ENCODE results near the gene DNMT3B. TPM values are rescaled to one million over a fixed set of nuclear protein-coding genes. Genes with fewer than 3 reads are reported as not detected.

The DNMT3B gene
- polyA plus RNA-seq, 3 donors, result 0.39 to 0.44 TPM; not detected in 1

GRCh38 chr20:32805721-32806120 lies 43.5 kb downstream of the DNMT3B start:
- no peaks in the 10 kb centered on the region for H3K9me3 Mint-ChIP-seq
- H3K4me1 ChIP-seq (ENCODE audit: control insufficient read depth in 1 of 2, insufficient read depth in 2 of 2, low read length in 2 of 2), result peaks cover 0 to 5% of the 10 kb centered on the region in 2 donors
- DNase-seq, result no peak
- no peak for TF ChIP-seq CTCF (IDR thresholded peaks at IDR 0.05)
- peaks cover 0 to 13% of the 10 kb centered on the region in 2 donors for H3K36me3 ChIP-seq (replicated peaks in 1 of 2; ENCODE audit: control insufficient read depth in 1 of 2, insufficient read depth in 2 of 2, low read length in 2 of 2)
- H2AFZ ChIP-seq (ENCODE audit: insufficient read depth, low read depth, low read length, poor library complexity, severe bottlenecking), result no peak overlapping the region
- H3K9me3 ChIP-seq (replicated peaks in 1 of 2; ENCODE audit: control insufficient read depth in 1 of 2, insufficient read depth in 1 of 2, low read length in 2 of 2), result no peaks in the 10 kb centered on the region
- no peak overlapping the region for H3K27ac ChIP-seq (ENCODE audit: low read depth in 1 of 2, low read length in 2 of 2)
- no peaks in the 10 kb centered on the region for H4K20me1 ChIP-seq (ENCODE audit: insufficient read depth, low read length)
- H3K4me3 ChIP-seq (replicated peaks in 1 of 3; ENCODE audit: low read depth in 2 of 3, low read length in 3 of 3), result no peak overlapping the region
- intact Hi-C loops (cut with micrococcal nuclease), result no loop called here
- H3K4me2 ChIP-seq (replicated peaks; ENCODE audit: extremely low read depth, low read length, poor library complexity, severe bottlenecking), result no peak overlapping the region
- no peak overlapping the region for H3K4me3 Mint-ChIP-seq
- H3K9ac ChIP-seq (ENCODE audit: insufficient read depth, low read length, poor library complexity, severe bottlenecking), result no peak overlapping the region
- no peaks in the 10 kb centered on the region for H3K79me2 ChIP-seq (ENCODE audit: insufficient read depth, low read length)
- no peaks in the 10 kb centered on the region for H3K27me3 ChIP-seq (ENCODE audit: control insufficient read depth in 2 of 2, insufficient read depth in 2 of 2, low read length in 2 of 2)
- H3K4me1 Mint-ChIP-seq, result peaks cover 6% of the 10 kb centered on the region
- peak overlapping the region in 1 of 7 donors; percentile 4 for H3K27ac Mint-ChIP-seq
- WGBS (ENCODE audit: insufficient coverage), result 81% methylated on average over 8 of the region's 8 CpGs
- H3K27me3 Mint-ChIP-seq (ENCODE audit: low read depth in 3 of 3), result no peaks in the 10 kb centered on the region
- peaks cover 3 to 32% of the 10 kb centered on the region in 2 donors for H3K36me3 Mint-ChIP-seq

- Histone ChIP-seq H3K9ac (ENCODE audit: insufficient read depth, low read length, poor library complexity, severe bottlenecking) (no peak overlapping the region), H3K4me1 (ENCODE audit: control insufficient read depth in 1 of 2, insufficient read depth in 2 of 2, low read length in 2 of 2) (peaks cover 0 to 5% of the 10 kb centered on the region in 2 donors), H3K27me3 (ENCODE audit: control insufficient read depth in 2 of 2, insufficient read depth in 2 of 2, low read length in 2 of 2) (no peaks in the 10 kb centered on the region), H3K9me3 (replicated peaks in 1 of 2; ENCODE audit: control insufficient read depth in 1 of 2, insufficient read depth in 1 of 2, low read length in 2 of 2) (no peaks in the 10 kb centered on the region), H4K20me1 (ENCODE audit: insufficient read depth, low read length) (no peaks in the 10 kb centered on the region), H2AFZ (ENCODE audit: insufficient read depth, low read depth, low read length, poor library complexity, severe bottlenecking) (no peak overlapping the region), H3K4me3 (replicated peaks in 1 of 3; ENCODE audit: low read depth in 2 of 3, low read length in 3 of 3) (no peak overlapping the region), H3K4me2 (replicated peaks; ENCODE audit: extremely low read depth, low read length, poor library complexity, severe bottlenecking) (no peak overlapping the region), H3K36me3 (replicated peaks in 1 of 2; ENCODE audit: control insufficient read depth in 1 of 2, insufficient read depth in 2 of 2, low read length in 2 of 2) (peaks cover 0 to 13% of the 10 kb centered on the region in 2 donors), H3K27ac (ENCODE audit: low read depth in 1 of 2, low read length in 2 of 2) (no peak overlapping the region), H3K79me2 (ENCODE audit: insufficient read depth, low read length) (no peaks in the 10 kb centered on the region)
- no peak for TF ChIP-seq CTCF (IDR thresholded peaks at IDR 0.05)
- Mint-ChIP-seq H3K27me3 (ENCODE audit: low read depth in 3 of 3) (peaks cover 0 to 2% (median 0%) of the 10 kb centered on the region in 3 donors), H3K36me3 (peaks cover 2 to 29% of the 10 kb centered on the region in 2 donors), H3K27ac (no peak overlapping the region), H3K9me3 (no peaks in the 10 kb centered on the region), H3K4me3 (no peak overlapping the region), H3K4me1 (peaks cover 6% of the 10 kb centered on the region)
- DNase-seq, result no peak
- 100% methylated on average over 2 of the region's 5 CpGs for WGBS (ENCODE audit: insufficient coverage)
- intact Hi-C loops (cut with micrococcal nuclease), result no loop called here
Observed at GRCh38 chr20:32806356-32806755, 44.2 kb downstream of the DNMT3B start.
